ENCODE data around the gene PUS3. TPM values are rescaled to one million over a fixed set of nuclear protein-coding genes. Genes with fewer than 3 reads are reported as not detected.

The PUS3 gene
- total RNA-seq, 4 donors from 2014 or later = 3.3 to 6.6 (median 5.2) TPM

- peak overlapping the region; percentile 55 to 71 (median 58) for H3K4me3 ChIP-seq
- H3K4me1 ChIP-seq = peaks cover 0 to 34% (median 14%) of the 10 kb centered on the region in 4 donors
- DNase-seq (ENCODE audit: low spot score in 2 of 2) = no peak
- WGBS, 2 donors = 54 to 60% methylated on average over 20 of the region's 20 CpGs
- H3K27ac ChIP-seq = peak overlapping the region; percentile 41 to 89 (median 66)
- peaks cover 0 to 28% of the 10 kb centered on the region in 2 donors for H3K27me3 ChIP-seq
- H3K9me3 ChIP-seq = no peaks in the 10 kb centered on the region
- peaks cover 0 to 18% (median 0%) of the 10 kb centered on the region in 3 donors for H3K36me3 ChIP-seq
- TF ChIP-seq EP300 (IDR thresholded peaks at IDR 0.05) (no peak), POLR2A (IDR thresholded peaks at IDR 0.05) (no peak), CTCF (IDR thresholded peaks at IDR 0.05) (no peak)
These were observed 604 bp downstream of the PUS3 start for GRCh38 chr11:125902277-125902926.

- DNase-seq (ENCODE audit: low spot score in 2 of 2) = no peak
- no peak overlapping the region for H3K4me3 ChIP-seq
- H3K36me3 ChIP-seq = peaks cover 0 to 18% (median 0%) of the 10 kb centered on the region in 3 donors
- peaks cover 0 to 28% of the 10 kb centered on the region in 2 donors for H3K27me3 ChIP-seq
- H3K27ac ChIP-seq = no peak overlapping the region
- H3K4me1 ChIP-seq = peaks cover 0 to 34% (median 14%) of the 10 kb centered on the region in 4 donors
- WGBS, 2 donors = 80 to 82% methylated on average over 6 of the region's 6 CpGs
- H3K9me3 ChIP-seq = no peaks in the 10 kb centered on the region
- no peak for TF ChIP-seq EP300 (IDR thresholded peaks at IDR 0.05)
- no peak for TF ChIP-seq POLR2A (IDR thresholded peaks at IDR 0.05)
- no peak for TF ChIP-seq CTCF (IDR thresholded peaks at IDR 0.05)
These were observed 1.1 kb downstream of the PUS3 start for GRCh38 chr11:125901872-125902271.

DNA sequence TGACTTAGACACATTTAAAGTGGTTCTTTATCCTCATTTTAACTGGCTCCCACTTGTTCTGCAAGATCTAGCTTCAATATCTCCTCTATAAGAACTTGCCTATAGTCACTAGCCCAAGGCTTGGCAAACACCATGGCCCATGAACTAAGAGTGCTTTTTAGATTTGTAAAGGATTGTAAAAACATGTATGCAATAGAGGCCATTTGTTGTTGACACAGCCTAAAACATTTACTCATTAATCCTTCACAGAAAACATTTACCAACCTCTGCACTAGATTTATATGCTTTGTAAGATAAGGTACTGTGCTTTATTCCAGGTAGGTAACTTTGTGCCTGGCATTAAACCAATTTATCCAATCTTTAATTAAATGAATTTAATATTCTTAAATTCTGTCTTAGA lies 10.0 kb downstream of the PUS3 start:
- H3K9me3 ChIP-seq = no peaks in the 10 kb centered on the region
- no peak for TF ChIP-seq CTCF (IDR thresholded peaks at IDR 0.05)
- TF ChIP-seq POLR2A (IDR thresholded peaks at IDR 0.05) = no peak
- no peak for TF ChIP-seq EP300 (IDR thresholded peaks at IDR 0.05)
- H3K27ac ChIP-seq = no peak overlapping the region

GRCh38 chr11:125892071-125892470 lies 10.9 kb downstream of the PUS3 start:
- TF ChIP-seq EP300 (IDR thresholded peaks at IDR 0.05) = no peak
- no peak for TF ChIP-seq POLR2A (IDR thresholded peaks at IDR 0.05)
- no peak for TF ChIP-seq CTCF (IDR thresholded peaks at IDR 0.05)
- H3K27ac ChIP-seq = no peak overlapping the region
- DNase-seq (ENCODE audit: low spot score in 2 of 2) = no peak
- no peaks in the 10 kb centered on the region for H3K27me3 ChIP-seq
- H3K36me3 ChIP-seq = peaks cover 0 to 35% (median 4%) of the 10 kb centered on the region in 3 donors
- no peak overlapping the region for H3K4me3 ChIP-seq
- H3K4me1 ChIP-seq = peaks cover 0 to 16% (median 5%) of the 10 kb centered on the region in 4 donors
- no peaks in the 10 kb centered on the region for H3K9me3 ChIP-seq

More for the DNA sequence above, 10.0 kb downstream of the PUS3 start:
- H3K4me1 ChIP-seq = peaks cover 0 to 15% (median 5%) of the 10 kb centered on the region in 4 donors
- no peaks in the 10 kb centered on the region for H3K27me3 ChIP-seq
- H3K4me3 ChIP-seq = no peak overlapping the region
- DNase-seq (ENCODE audit: low spot score in 2 of 2) = no peak
- H3K36me3 ChIP-seq = peaks cover 0 to 35% (median 4%) of the 10 kb centered on the region in 3 donors

- peaks cover 0 to 23% (median 5%) of the 10 kb centered on the region in 4 donors for H3K4me1 ChIP-seq
- no peaks in the 10 kb centered on the region for H3K27me3 ChIP-seq
- H3K27ac ChIP-seq = no peak overlapping the region
- DNase-seq (ENCODE audit: low spot score in 2 of 2) = no peak
- WGBS, 2 donors = 75 to 76% methylated on average over 3 of the region's 3 CpGs
- TF ChIP-seq POLR2A (IDR thresholded peaks at IDR 0.05) = no peak
- TF ChIP-seq EP300 (IDR thresholded peaks at IDR 0.05) = no peak
- TF ChIP-seq CTCF (IDR thresholded peaks at IDR 0.05) = no peak
- H3K36me3 ChIP-seq = peaks cover 0 to 30% (median 4%) of the 10 kb centered on the region in 3 donors
- H3K9me3 ChIP-seq = no peaks in the 10 kb centered on the region
- no peak overlapping the region for H3K4me3 ChIP-seq
These were observed 12.4 kb downstream of the PUS3 start for GRCh38 chr11:125890447-125891100.
